Measurements from ENCODE around the gene NEURL4.
"Not testable (repeated sequence)": the region's sequence is repeated elsewhere in the genome, so short reads cannot be mapped to it uniquely, and the experiment has no call there.

The NEURL4 gene

DNA sequence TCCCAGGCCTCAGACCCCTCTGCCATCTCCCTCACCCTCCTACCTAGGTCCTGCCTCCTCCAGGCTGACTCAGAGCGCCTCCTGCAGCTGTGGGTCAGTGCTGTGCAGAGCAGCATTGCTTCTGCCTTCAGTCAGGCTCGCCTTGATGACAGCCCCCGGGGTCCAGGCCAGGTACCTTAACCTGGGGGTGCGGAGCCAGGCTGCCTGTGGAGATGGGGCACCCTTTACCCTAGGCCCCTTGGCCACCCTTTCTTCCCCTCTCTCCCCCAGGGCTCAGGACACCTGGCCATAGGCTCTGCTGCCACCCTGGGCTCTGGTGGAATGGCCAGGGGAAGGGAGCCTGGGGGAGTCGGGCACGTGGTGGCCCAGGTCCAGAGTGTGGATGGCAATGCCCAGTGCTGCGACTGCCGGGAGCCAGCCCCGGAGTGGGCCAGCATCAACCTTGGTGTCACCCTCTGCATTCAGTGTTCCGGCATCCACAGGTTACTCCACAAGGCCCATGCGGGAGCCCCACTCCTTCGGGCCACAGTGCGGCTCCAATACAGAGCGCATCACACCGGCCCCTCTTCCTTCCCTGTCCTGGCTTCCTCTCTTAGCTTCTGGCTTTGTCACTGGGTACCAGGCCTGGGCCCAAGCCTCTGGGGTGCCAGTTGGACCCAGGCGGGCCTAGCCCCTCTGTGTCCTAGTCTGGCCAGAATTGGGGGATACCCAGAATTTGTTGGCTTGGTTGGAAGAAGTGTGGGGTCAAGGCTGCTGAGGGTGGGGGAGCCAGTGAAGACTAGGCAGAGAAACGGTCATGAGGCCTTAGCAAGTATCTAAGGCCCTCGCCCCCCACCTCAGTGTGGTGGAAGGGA, 17.9 kb upstream of the NEURL4 start:
- TF ChIP-seq, protein P1, sequence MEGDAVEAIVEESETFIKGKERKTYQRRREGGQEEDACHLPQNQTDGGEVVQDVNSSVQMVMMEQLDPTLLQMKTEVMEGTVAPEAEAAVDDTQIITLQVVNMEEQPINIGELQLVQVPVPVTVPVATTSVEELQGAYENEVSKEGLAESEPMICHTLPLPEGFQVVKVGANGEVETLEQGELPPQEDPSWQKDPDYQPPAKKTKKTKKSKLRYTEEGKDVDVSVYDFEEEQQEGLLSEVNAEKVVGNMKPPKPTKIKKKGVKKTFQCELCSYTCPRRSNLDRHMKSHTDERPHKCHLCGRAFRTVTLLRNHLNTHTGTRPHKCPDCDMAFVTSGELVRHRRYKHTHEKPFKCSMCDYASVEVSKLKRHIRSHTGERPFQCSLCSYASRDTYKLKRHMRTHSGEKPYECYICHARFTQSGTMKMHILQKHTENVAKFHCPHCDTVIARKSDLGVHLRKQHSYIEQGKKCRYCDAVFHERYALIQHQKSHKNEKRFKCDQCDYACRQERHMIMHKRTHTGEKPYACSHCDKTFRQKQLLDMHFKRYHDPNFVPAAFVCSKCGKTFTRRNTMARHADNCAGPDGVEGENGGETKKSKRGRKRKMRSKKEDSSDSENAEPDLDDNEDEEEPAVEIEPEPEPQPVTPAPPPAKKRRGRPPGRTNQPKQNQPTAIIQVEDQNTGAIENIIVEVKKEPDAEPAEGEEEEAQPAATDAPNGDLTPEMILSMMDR (IDR thresholded peaks at IDR 0.05; ENCODE audit: extremely low read depth, missing control alignments): no peak

DNA sequence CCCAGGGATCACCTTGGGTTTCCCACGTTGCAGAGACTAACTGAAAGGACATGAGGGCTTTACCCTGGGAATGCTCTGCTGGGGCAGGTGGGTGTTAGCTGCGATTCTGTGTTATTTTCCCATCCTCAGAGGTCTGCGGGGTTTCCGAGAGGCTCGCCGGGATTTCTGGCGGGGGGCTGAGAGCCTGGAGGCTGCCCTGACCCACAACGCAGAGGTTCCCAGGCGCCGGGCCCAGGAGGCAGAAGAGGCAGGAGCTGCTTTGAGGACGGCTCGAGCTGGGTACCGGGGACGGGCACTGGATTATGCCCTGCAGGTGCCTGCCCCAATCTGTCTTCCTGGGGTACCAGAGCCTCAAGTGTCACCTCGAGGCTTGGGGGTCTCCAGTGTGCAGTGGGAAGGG, 14.1 kb upstream of the NEURL4 start:
- no peak for DNase-seq (ENCODE audit: low spot score)
- TF ChIP-seq, protein P1 (IDR thresholded peaks at IDR 0.05; ENCODE audit: extremely low read depth, missing control alignments): no peak

More for the DNA sequence above, 17.9 kb upstream of the NEURL4 start:
- no peak for DNase-seq (ENCODE audit: low spot score)

DNA sequence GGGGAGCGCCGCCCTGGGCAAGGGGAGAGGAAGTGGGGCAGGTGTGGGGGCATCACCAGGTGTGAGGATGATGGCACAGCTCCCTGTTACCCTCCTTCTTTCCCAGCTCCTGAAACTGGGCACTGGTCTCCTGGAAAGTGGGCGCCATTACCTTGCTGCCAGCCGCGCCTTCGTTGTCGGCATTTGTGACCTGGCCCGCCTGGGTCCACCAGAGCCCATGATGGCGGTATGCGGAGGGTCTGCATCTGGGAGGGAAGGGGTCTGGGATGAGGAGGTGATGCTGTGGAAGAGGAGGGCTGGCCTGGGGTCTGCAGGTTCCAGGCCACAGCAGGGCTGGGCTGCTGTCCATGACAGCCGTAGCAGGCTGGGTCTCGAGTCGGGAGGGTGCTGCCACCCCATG, 12.7 kb upstream of the NEURL4 start:
- TF ChIP-seq, protein P1 (IDR thresholded peaks at IDR 0.05; ENCODE audit: extremely low read depth, missing control alignments): no peak
- no peak for DNase-seq (ENCODE audit: low spot score)

DNA sequence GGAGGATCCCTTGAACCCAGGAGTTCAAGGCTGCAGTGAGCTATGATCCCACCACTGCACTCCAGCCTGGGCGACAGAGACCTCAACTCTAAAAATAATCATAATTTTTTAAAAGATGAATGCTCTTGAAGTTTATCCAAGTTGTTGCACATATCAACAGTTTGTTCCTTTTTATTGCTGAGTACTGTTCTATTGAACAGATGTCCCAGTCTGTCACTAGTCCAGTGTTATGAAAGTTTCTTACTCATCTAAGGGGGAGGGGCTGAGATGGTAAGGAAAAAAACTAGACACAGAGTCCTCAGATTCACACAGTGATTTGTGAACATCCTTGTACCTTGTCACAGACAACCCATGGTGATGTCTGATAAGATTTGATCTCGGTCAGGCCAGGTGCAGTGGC, 11.0 kb upstream of the NEURL4 start:
- no peak for DNase-seq (ENCODE audit: low spot score)

DNA sequence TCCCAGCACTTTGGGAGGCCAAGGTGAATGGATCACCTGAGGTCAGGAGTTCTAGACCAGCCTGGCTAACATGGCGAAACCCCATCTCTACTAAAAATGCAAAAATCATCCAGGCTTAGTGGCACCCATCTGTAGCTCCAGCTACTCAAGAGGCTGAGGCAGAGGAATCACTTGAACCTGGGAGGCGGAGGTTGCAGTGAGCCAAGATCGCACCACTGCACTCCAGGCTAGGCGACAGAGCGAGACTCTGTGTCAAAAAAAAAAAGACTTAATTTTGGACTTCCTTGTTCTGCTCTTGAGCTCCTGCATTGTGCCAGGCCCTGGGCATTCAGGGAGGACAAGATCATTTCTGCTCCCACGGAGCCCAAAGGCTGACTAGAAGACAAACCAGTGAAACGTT, 8.5 kb upstream of the NEURL4 start:
- DNase-seq (ENCODE audit: low spot score): not testable (repeated sequence)

More for the DNA sequence above, 11.0 kb upstream of the NEURL4 start:
- TF ChIP-seq, protein P1 (IDR thresholded peaks at IDR 0.05; ENCODE audit: extremely low read depth, missing control alignments): no peak

DNA sequence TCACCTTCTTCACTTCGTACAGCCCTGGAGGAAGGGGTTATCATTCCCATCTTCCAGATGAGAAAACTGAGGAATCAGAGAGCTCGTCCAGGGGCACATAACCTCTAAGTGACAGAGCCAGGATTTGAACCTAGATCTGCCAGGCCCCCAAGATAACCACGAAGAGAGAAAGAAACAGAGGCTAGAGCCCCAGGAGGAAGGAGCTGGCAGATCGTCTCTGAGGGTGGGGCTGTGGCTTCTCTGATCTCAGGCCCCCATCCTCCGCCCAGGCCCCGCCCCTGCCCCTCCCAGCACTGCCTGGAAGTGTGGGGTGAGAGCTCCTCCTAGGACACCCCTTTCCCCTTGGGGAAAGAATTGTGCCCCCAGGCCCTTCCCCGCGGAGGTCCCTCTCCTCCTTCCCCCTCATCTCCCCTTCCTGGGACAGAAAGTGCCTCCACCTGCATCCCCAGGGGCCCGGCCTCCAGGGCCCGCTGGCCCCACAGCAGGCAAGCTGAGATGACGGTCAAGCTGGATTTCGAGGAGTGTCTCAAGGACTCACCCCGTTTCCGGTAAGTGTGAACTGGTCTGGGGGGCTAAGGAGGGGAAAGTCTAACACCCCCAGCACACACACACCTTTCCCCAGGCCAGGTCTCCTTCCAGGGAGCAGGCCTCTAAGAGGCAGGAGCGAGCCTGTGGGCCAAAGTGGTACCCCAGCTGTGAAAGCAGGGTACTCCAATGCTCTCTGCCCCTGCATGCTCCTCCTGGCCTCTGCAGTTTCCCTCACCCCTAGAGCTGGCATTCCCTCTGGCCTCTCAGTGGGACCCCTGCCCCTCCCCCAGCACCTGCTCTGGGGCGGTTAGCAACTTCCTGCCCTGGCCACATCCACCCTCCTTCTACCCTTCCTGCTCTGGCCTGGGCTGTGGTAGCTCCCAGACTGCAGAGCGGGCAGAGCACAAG, 7.4 kb upstream of the NEURL4 start, which contains the start of gene ACAP1:
Gene ACAP1 (plus strand): TSS at position 290 of the 936 bp plus-strand sequence. CDS start 206 bp downstream, at position 496.
- peak; percentile 81 for DNase-seq (ENCODE audit: low spot score)

DNA sequence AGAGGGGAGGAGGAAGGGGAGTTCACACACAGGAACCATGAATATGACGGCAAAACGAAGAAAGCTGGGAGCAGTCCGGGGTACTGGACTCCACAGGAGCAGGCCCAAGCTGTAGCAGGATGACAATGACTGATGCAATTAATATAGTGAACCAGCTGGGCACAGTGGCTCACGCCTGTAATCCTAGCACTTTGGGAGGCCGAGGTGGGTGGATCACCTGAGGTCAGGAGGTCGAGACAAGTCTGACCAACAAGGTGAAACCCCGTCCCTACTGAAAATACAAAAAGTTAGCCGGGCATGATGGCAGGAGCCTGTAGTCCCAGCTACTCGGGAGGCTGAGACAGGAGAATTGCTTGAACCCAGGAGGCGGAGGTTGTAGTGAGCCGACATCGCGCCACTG, 6.6 kb upstream of the NEURL4 start:
- not testable (repeated sequence) for DNase-seq (ENCODE audit: low spot score)

More for the DNA sequence above, 7.4 kb upstream of the NEURL4 start, which contains the start of gene ACAP1:
- TF ChIP-seq, protein P1 (IDR thresholded peaks at IDR 0.05; ENCODE audit: extremely low read depth, missing control alignments): no peak

DNA sequence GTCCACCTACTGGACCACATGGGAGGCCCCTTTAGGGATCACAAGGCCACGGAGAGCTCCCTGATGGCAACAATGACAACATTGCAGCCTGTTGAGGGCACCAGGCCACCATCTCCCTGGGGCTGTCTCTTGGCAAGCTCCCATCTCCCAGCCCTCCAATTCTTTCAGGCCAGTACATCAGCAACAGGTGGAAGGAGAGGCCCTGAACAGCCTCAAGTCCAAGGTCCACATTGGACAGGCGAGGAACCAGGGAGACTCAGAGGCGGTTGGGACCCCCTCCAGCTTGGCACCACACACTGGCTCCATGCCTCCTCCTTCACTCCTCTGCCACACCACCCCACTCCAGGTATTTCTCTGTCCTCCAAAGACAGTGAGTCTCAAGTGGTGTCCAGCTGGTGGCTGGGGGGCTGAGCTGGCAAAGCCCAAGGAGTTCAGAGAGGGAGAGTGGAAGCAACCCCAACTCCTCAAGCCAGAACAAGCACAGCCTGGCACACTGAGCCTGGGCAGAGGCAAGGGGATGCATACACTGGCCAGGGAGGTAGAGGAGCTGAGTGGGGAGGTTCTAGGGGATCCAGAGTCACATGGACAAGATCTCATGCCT, 5.9 kb upstream of the NEURL4 start:
- DNase-seq (ENCODE audit: low spot score): no peak
- TF ChIP-seq, protein P1 (IDR thresholded peaks at IDR 0.05; ENCODE audit: extremely low read depth, missing control alignments): no peak

DNA sequence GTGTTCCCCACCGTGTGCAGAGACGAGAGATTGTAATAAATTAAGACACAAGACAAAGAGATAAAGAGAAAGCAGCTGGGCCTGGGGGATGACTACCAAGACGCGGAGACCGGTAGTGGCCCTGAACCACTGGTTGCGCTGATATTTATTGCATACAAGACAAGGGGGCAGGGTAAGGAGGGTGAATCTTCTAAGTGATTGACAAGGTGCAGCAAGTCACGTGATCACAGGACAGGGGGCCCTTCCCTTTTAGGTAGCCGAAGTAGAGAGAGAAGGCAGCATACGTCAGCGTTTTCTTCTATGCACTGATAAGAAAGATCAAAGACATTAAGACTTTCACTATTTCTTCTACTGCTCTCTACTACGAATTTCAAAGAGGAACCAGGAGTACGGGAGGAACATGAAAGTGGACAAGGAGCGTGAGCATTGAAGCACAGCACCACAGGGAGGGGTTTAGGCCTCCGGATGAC, 3.5 kb upstream of the NEURL4 start:
- not testable (repeated sequence) for DNase-seq (ENCODE audit: low spot score)
